Heart left ventricle (tissue), 16 donors: ENCODE measurements around the gene RAB44. TPM values are rescaled to one million over a fixed set of nuclear protein-coding genes. Genes with fewer than 3 reads are reported as not detected.
A peak's percentile ranks its signal among the peaks of the same experiment; 100 is the strongest.

Experiments used
- ATAC-seq, 4 donors: fragments of 200-7000 bp; cut with Tn5 transposase; one replicate each; pipeline ENCODE4 v1.9.1; 2020 to 2022; ENCODE audit warnings: moderate library complexity in 4 of 4, mild to moderate bottlenecking in 3 of 4, moderate number of reproducible peaks in 1 of 4
- DNase-seq, 5 donors: peaks; one replicate each; pipeline ENCODE4 v3.0.0-alpha.2; 2020
- H3K27ac ChIP-seq, 12 donors: fragments of 200-600 bp; sonication (generic) in 4 of 12; one replicate each; pipeline versions ENCODE4 v1.5.0 to v1.8.0; 2016 to 2022; ENCODE audit warnings: mild to moderate bottlenecking in 2 of 12
- H3K27me3 ChIP-seq, 9 donors: fragments of 200-600 bp; sonication (generic) in 2 of 9; one replicate each; pipeline versions ENCODE4 v1.5.1 to v1.8.0; 2016 to 2022; ENCODE audit warnings: mild to moderate bottlenecking in 3 of 9
- H3K36me3 ChIP-seq, 9 donors: fragments of 200-600 bp; sonication (generic) in 2 of 9; one replicate each; pipeline versions ENCODE4 v1.5.0 to v1.8.0; 2018 to 2022; ENCODE audit warnings: mild to moderate bottlenecking in 2 of 9
- H3K4me1 ChIP-seq, 12 donors: fragments of 200-600 bp; sonication (generic) in 4 of 12; one replicate each; pipeline versions ENCODE4 v1.5.0 to v1.8.0; 2016 to 2022; ENCODE audit warnings: mild to moderate bottlenecking in 3 of 12
- H3K4me3 ChIP-seq, 12 donors: fragments of 200-600 bp; sonication (generic) in 4 of 12; one replicate each; pipeline versions ENCODE4 v1.5.0 to v1.8.0; 2017 to 2022; ENCODE audit warnings: mild to moderate bottlenecking in 9 of 12, moderate library complexity in 4 of 12
- H3K9me3 ChIP-seq, 12 donors: fragments of 200-600 bp; sonication (generic) in 4 of 12; one replicate each; pipeline versions ENCODE4 v1.5.0 to v1.8.0; 2016 to 2022; ENCODE audit warnings: mild to moderate bottlenecking in 1 of 12
- POLR2A ChIP-seq, 2 donors: fragments of 450-650 bp; IDR thresholded peaks; one replicate each; pipeline ENCODE4 v1.6.1; 2017; ENCODE audit warnings: antibody characterized with exemption in 2 of 2, mild to moderate bottlenecking in 2 of 2, moderate library complexity in 2 of 2
- WGBS, 4 donors: extraction: QIAGEN DNeasy Blood & Tissue Kit in 2 of 4; methylation state at CpG; one replicate each; pipeline versions ENCODE4 v1.1.5 to v1.1.7; 2013 to 2018; 5-methylcytosine and 5-hydroxymethylcytosine counted together
- intact Hi-C, 10 donors: fragments of 100-400 bp; cut with DNase I; formaldehyde crosslinking; loops; one replicate each; pipeline versions ENCODE4 v1.11.1 to v1.14.2; 2022
- polyA plus RNA-seq, 2 donors: library from polyadenylated mRNA; stranded (reverse); fragments of 200-250 nt; gene quantifications; one replicate each; pipeline ENCODE4 v1.2.3, GENCODE V29; 2013
- total RNA-seq, 9 donors: library from RNA; depleted of rRNA in 2 of 9; stranded (reverse); fragments of >200 nt in 2 of 9; fragmentation: NEBNext Ultra II Directional in 3 of 9; extraction: Animal tissue kit (Norgen Biotek cat#: 25700) in 3 of 9; gene quantifications; one replicate each; pipeline versions ENCODE4 v1.1.0 to v1.2.4, GENCODE V29; 2016 to 2023
- TF ChIP-seq, protein P1 (sequence below), 12 donors: fragments of 200-600 bp; sonication (generic) in 4 of 12; IDR thresholded peaks; one replicate each; pipeline versions ENCODE4 v1.5.0 to v1.8.0; 2018 to 2022; ENCODE audit warnings: antibody characterized with exemption in 12 of 12, mild to moderate bottlenecking in 5 of 12
- donor health status: ischemic (EF 13 %, LVEDD 7.1; RV severe dilation, severe dysfunction).
- donor health status: healthy with polysubstance abuse.
- donor health status: DM: no; HTN: yes; CAD: no.
- donor health status: DM: no; HTN: no; CAD: no.
- donor health status: ischemic (EF 25% LVEDD 6.9; RV normal size, moderate dysfunction).
- donor health status: ischemic (EF 25% LVEDD 5.7; RV mildly dilated, moderate dysfunction).
- donor health status: healthy.
- donor health status: DM: yes; HTN: yes; CAD: no.
- donor health status: ischemic (EF 35%, LVEDD 5.7; RV mildly dilated, moderate dysfunction).
- donor health status: nonischemic (EF 11% LVEDD 7.7; RV severe dilation, severe dysfunction).
- donor health status: DM: yes; HTN: yes; CAD: no.
- donor health status: PGD.
- donor health status: ischemic (EF 29% LVEDD 5.4; RV normal size, mild dysfunction).
- donor health status: nonischemic (EF 23%, LVEDD 6.1; RV moderate dilation, normal function).

Gene RAB44
- total and polyA plus RNA-seq, 11 donors, result 0.04 to 0.32 (median 0.08) TPM; not detected in 5

DNA sequence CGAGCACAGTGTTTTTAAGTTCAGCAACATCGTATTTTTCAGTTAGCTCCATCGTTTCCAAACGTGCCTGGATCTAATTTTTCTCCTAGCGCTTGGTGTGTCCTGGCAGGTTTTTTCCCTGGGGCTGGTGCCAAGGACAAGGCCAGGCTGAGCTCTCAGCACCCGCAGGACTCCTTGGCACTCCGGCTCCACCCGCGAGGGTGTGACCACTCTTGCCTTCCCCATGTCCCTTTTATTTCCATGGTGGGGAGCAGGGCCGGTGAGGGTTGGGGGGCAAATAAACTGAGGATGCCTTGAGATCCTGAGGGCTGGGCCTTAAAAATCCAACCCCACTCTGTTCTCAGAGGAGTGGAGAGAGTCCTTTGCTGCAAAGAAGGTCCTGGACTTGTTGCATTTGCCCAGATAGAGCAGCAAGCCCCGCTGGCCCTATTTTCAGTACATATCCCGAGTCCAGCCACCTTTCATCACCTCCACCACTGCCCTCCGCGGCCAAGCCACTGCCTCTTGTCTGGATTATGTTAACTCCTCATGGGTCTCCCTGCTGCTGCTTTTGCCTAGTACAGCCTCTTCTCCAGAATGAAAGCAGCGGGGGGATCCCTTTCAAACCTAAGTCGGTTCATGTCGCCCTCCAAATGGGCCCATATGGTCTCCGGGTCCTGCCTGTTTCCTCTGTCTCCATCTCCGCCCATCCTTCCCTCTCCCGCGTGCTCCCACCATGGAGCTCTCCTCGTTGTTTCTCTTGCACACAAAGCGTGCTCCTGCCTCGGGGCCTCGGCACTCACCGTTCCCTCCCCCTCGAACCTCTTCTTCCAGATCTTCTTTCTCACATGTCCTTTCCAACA is 4.5 kb upstream of the RAB44 start:
- no peaks in the 10 kb centered on the region for H3K36me3 ChIP-seq
- intact Hi-C loops, result loop anchor here in 1 of 10 donors (10.0 kb wide), 1 partner anchor 278 kb away; no protein-coding TSS in a partner anchor
- no peak for TF ChIP-seq POLR2A (IDR thresholded peaks at IDR 0.05)
- TF ChIP-seq, protein P1, sequence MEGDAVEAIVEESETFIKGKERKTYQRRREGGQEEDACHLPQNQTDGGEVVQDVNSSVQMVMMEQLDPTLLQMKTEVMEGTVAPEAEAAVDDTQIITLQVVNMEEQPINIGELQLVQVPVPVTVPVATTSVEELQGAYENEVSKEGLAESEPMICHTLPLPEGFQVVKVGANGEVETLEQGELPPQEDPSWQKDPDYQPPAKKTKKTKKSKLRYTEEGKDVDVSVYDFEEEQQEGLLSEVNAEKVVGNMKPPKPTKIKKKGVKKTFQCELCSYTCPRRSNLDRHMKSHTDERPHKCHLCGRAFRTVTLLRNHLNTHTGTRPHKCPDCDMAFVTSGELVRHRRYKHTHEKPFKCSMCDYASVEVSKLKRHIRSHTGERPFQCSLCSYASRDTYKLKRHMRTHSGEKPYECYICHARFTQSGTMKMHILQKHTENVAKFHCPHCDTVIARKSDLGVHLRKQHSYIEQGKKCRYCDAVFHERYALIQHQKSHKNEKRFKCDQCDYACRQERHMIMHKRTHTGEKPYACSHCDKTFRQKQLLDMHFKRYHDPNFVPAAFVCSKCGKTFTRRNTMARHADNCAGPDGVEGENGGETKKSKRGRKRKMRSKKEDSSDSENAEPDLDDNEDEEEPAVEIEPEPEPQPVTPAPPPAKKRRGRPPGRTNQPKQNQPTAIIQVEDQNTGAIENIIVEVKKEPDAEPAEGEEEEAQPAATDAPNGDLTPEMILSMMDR (IDR thresholded peaks at IDR 0.05), result no peak
- 38 to 50% (median 42%) methylated on average over 27 of the region's 27 CpGs for WGBS, 4 donors
- ATAC-seq, result peak; percentile 75 to 80 (median 78)
- peak in 2 of 5 donors; percentile 55 to 79 for DNase-seq
- no peaks in the 10 kb centered on the region for H3K9me3 ChIP-seq
- H3K4me1 ChIP-seq, result peaks cover 0 to 23% (median 12%) of the 10 kb centered on the region in 12 donors
- no peaks in the 10 kb centered on the region for H3K27me3 ChIP-seq
- H3K4me3 ChIP-seq, result peak overlapping the region in 3 of 12 donors; percentile 1 to 13 (median 7)
- H3K27ac ChIP-seq, result peak overlapping the region in 5 of 12 donors; percentile 1 to 55 (median 50)

DNA sequence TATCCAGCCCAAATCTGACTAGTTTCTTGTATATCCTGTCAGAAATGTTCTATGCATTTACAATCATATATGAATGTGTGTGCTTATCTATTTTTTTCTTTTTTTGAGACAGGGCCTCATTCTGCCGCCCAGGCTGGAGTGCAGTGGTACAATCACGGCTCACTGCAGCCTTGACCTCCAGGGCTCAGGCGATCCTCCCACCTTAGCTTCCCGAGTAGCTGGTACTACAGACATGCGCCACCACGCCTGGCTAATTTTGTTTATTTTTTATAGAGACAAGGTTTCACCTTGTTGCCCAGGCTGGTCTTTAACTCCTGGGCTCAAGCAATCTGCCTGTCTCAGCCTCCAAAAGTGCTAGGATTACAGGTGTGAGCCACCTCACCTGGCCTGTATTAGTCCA is 3.0 kb upstream of the RAB44 start:
- Histone ChIP-seq H3K4me3 (no peak overlapping the region), H3K27me3 (no peaks in the 10 kb centered on the region), H3K4me1 (peaks cover 0 to 25% (median 12%) of the 10 kb centered on the region in 12 donors), H3K27ac (no peak overlapping the region), H3K9me3 (no peaks in the 10 kb centered on the region), H3K36me3 (no peaks in the 10 kb centered on the region)
- DNase-seq (no peak), ATAC-seq (no peak)
- intact Hi-C loops, result loop anchor here in 1 of 10 donors (10.0 kb wide), 1 partner anchor 280 kb away; no protein-coding TSS in a partner anchor
- TF ChIP-seq, protein P1 (IDR thresholded peaks at IDR 0.05), result no peak
- TF ChIP-seq POLR2A (IDR thresholded peaks at IDR 0.05), result no peak
- 94 to 97% (median 96%) methylated on average over 6 of the region's 6 CpGs for WGBS, 4 donors

DNA sequence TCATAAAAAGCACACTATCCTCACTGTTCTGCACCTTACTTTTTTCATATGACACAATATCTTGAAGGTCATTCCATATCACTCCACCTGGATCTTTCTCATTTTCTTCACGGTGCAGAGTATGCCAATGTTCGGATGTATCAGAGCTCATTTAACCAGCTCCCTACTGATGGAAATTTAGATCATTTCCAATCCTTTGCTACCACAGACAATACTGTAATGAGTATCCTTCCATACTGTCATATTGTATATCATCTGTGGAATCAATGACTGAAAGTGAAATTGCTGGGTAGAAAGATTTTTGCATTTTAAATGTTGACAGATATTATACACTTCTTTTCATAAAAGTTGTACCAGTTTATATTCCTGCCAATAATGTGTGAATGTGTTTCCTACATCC is 2.2 kb upstream of the RAB44 start:
- DNase-seq, result no peak
- no peak for ATAC-seq
- no peaks in the 10 kb centered on the region for H3K36me3 ChIP-seq
- TF ChIP-seq, protein P1 (IDR thresholded peaks at IDR 0.05), result no peak
- no peak for TF ChIP-seq POLR2A (IDR thresholded peaks at IDR 0.05)
- WGBS, 4 donors, result 61 to 80% (median 69%) methylated on average over 2 of the region's 2 CpGs
- no peaks in the 10 kb centered on the region for H3K9me3 ChIP-seq
- peaks cover 0 to 30% (median 12%) of the 10 kb centered on the region in 12 donors for H3K4me1 ChIP-seq
- no peak overlapping the region for H3K4me3 ChIP-seq
- intact Hi-C loops, result loop anchor here in 1 of 10 donors (10.0 kb wide), 1 partner anchor 281 kb away; no protein-coding TSS in a partner anchor
- H3K27me3 ChIP-seq, result no peaks in the 10 kb centered on the region
- H3K27ac ChIP-seq, result no peak overlapping the region

DNA sequence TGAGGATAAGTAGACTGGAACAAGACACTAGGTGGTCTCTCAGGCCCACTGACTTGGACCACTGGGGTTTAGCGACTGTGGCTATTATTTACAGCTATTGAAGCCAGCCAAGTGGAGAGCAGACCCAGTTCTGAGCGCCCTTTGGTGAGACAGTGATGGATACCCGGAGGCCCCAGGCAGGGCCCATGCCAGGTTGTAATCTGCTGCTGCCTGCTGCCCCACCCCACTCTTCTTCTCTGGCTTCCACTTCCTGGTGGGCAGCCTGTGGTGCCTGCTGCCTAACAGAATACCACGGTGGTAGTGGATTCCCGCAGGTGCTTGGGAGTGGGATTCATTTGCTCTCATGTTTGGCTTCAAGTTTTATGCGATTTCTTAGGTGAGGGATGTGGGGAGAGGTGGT is 570 bp downstream of the RAB44 start:
- Histone ChIP-seq H3K27ac (no peak overlapping the region), H3K27me3 (no peaks in the 10 kb centered on the region), H3K4me3 (peak overlapping the region in 1 of 12 donors; percentile 6), H3K4me1 (peaks cover 0 to 22% (median 3%) of the 10 kb centered on the region in 12 donors), H3K9me3 (no peaks in the 10 kb centered on the region), H3K36me3 (no peaks in the 10 kb centered on the region)
- ATAC-seq, result no peak
- DNase-seq, result no peak
- 91 to 95% (median 92%) methylated on average over 5 to 6 of the region's 6 CpGs for WGBS, 4 donors
- TF ChIP-seq, protein P1 (IDR thresholded peaks at IDR 0.05), result no peak
- no peak for TF ChIP-seq POLR2A (IDR thresholded peaks at IDR 0.05)
- intact Hi-C loops, result loop anchor here in 1 of 10 donors (10.0 kb wide), 1 partner anchor 283 kb away; no protein-coding TSS in a partner anchor
